GM19351 (cell line): ENCODE measurements around the gene HDDC3.

Experiments
- ATAC-seq: cut with Tn5 transposase; IDR thresholded peaks from one replicate; pipeline ENCODE4 v1.9.1; 2021; ENCODE audit warnings: mild to moderate bottlenecking, moderate library complexity; ENCODE audit not compliant: unreplicated experiment

HDDC3 gene

GRCh38 chr15:90953947-90954711 lies 21.8 kb upstream of the HDDC3 start:
- ATAC-seq: no peak

GRCh38 chr15:90952901-90953677 lies 20.7 kb upstream of the HDDC3 start:
- no peak for ATAC-seq

- ATAC-seq: no peak
Observed at GRCh38 chr15:90950676-90951075, 18.3 kb upstream of the HDDC3 start.

GRCh38 chr15:90949979-90950675 lies 17.8 kb upstream of the HDDC3 start:
- no peak for ATAC-seq

- no peak for ATAC-seq
Observed at GRCh38 chr15:90948506-90948905, 16.2 kb upstream of the HDDC3 start.

GRCh38 chr15:90947577-90948357 lies 15.4 kb upstream of the HDDC3 start:
- ATAC-seq: no peak

GRCh38 chr15:90946941-90947576 lies 14.7 kb upstream of the HDDC3 start:
- no peak for ATAC-seq

GRCh38 chr15:90946538-90946937 lies 14.2 kb upstream of the HDDC3 start:
- ATAC-seq: no peak

- ATAC-seq: no peak
Observed at GRCh38 chr15:90945091-90945490, 12.7 kb upstream of the HDDC3 start.

- no peak for ATAC-seq
Observed at GRCh38 chr15:90942354-90943120, 10.2 kb upstream of the HDDC3 start.

- ATAC-seq: no peak
Observed at GRCh38 chr15:90941038-90941437, 8.7 kb upstream of the HDDC3 start.

GRCh38 chr15:90939756-90940155 lies 7.4 kb upstream of the HDDC3 start:
- no peak for ATAC-seq

- ATAC-seq: no peak
Observed at GRCh38 chr15:90938261-90938660, 5.9 kb upstream of the HDDC3 start.

- no peak for ATAC-seq
Observed at GRCh38 chr15:90936823-90937222, 4.5 kb upstream of the HDDC3 start.

GRCh38 chr15:90934949-90935751 lies 2.8 kb upstream of the HDDC3 start, which contains the start of gene UNC45A:
UNC45A (plus strand) TSS chr15:90935285; CDS start chr15:90935325, 40 bp downstream.
- peak; percentile 61 for ATAC-seq

- ATAC-seq: peak; percentile 41
Observed at GRCh38 chr15:90934256-90934948, 2.1 kb upstream of the HDDC3 start.

GRCh38 chr15:90933301-90933700 lies 952 bp upstream of the HDDC3 start:
- no peak for ATAC-seq

- no peak for ATAC-seq
Observed at GRCh38 chr15:90932660-90932991, 277 bp upstream of the HDDC3 start.

GRCh38 chr15:90931575-90931827 lies 848 bp downstream of the HDDC3 start:
- no peak for ATAC-seq
